ENCODE measurements around the gene GGA2. TPM values are rescaled to one million over a fixed set of nuclear protein-coding genes. Genes with fewer than 3 reads are reported as not detected.

Gene GGA2
- total and polyA plus RNA-seq, 8 donors = 125 to 163 (median 142) TPM

GRCh38 chr16:23534868-23535860, 24.9 kb upstream of the GGA2 start:
- Histone ChIP-seq H3K36me3 (peaks cover 0 to 75% of the 10 kb centered on the region in 2 donors), H3K27ac (no peak overlapping the region), H3K9me3 (no peaks in the 10 kb centered on the region), H3K4me1 (peaks cover 0 to 14% of the 10 kb centered on the region in 2 donors), H3K27me3 (no peaks in the 10 kb centered on the region), H3K4me3 (no peak overlapping the region)
- intact Hi-C loops (cut with DNase I) = no loop called here
- DNase-seq (no peak), ATAC-seq (no peak)
- TF ChIP-seq CTCF (IDR thresholded peaks at IDR 0.05) = no peak

DNA sequence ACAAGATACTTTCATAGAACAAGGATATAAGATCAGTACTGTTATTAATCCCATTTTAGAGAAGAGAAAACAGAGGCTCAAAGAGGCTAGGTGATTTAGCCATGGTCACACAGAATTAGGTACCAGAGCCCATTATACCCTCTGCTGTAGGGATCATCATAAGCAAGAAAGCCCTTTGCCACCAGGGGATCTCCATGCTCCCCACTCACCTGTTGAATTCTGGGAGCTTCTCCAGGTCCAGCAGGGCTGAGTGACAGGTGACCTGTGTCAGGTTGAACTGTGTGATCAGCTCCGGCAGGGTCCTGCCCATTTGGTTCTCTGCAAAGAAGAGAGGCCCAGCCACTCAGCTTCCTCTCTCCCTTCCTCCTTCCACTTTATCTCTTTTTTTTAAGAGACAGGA, 22.2 kb upstream of the GGA2 start:
- intact Hi-C loops (cut with DNase I) = no loop called here
- H3K27ac ChIP-seq = no peak overlapping the region

GRCh38 chr16:23530062-23530461, 19.8 kb upstream of the GGA2 start:
- ATAC-seq = no peak
- H3K4me3 ChIP-seq = no peak overlapping the region
- no peaks in the 10 kb centered on the region for H3K27me3 ChIP-seq
- DNase-seq = no peak
- no peak for TF ChIP-seq CTCF (IDR thresholded peaks at IDR 0.05)
- no peak overlapping the region for H3K27ac ChIP-seq
- H3K36me3 ChIP-seq = peaks cover 0 to 88% of the 10 kb centered on the region in 2 donors
- no peaks in the 10 kb centered on the region for H3K9me3 ChIP-seq
- H3K4me1 ChIP-seq = peaks cover 0 to 10% of the 10 kb centered on the region in 2 donors
- intact Hi-C loops (cut with DNase I) = no loop called here

More for the DNA sequence above, 22.2 kb upstream of the GGA2 start:
- H3K9me3 ChIP-seq = no peaks in the 10 kb centered on the region
- ATAC-seq (no peak), DNase-seq (no peak)
- peaks cover 0 to 10% of the 10 kb centered on the region in 2 donors for H3K4me1 ChIP-seq
- TF ChIP-seq CTCF (IDR thresholded peaks at IDR 0.05) = no peak
- H3K27me3 ChIP-seq = no peaks in the 10 kb centered on the region
- peaks cover 0 to 93% of the 10 kb centered on the region in 2 donors for H3K36me3 ChIP-seq
- no peak overlapping the region for H3K4me3 ChIP-seq

DNA sequence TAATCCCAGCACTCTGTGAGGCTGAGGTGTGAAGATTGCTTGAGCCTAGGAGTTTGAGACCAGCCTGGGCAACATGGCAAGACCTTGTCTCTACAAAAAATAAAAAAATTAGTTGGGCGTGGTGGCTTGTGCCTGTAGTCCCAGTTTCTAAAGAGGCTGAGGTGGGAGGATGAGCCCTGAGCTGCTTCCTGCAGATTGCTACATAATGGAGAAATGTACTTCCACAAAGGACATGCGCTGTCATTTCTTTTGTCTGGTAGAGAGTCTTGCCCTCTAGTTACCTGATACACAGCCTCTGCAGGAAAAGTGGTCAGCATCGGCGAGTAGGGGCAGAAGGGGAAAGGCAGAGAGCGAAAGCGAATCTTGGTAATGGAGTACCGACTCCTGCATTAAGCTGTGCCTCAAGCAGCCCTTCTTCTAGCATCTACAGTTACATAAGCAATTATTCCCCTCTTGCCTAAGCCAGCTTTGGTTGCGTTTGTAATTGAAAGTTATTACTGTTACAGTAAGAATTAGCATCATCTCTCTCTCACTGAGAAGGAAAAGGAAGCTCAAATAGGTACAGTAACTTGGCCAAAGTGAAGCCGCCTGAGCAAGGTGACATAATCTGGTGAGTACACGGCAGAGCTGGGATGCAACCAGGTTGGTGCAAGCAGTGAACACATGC, 18.5 kb upstream of the GGA2 start:
- Histone ChIP-seq H3K4me1 (peaks cover 0 to 10% of the 10 kb centered on the region in 2 donors), H3K27ac (peak overlapping the region in 1 of 2 donors; percentile 53), H3K4me3 (no peak overlapping the region), H3K9me3 (no peaks in the 10 kb centered on the region), H3K36me3 (peaks cover 0 to 88% of the 10 kb centered on the region in 2 donors), H3K27me3 (no peaks in the 10 kb centered on the region)
- ATAC-seq (peak; percentile 14), DNase-seq (no peak)
- intact Hi-C loops (cut with DNase I) = no loop called here
- TF ChIP-seq CTCF (IDR thresholded peaks at IDR 0.05) = no peak
